GM12874 (cell line): ENCODE results near the gene SLC16A4.

Experiments
- CTCF ChIP-seq: IDR thresholded peaks from 2 replicates; pipeline ENCODE4 v1.5.1; 2011; ENCODE audit warnings: low read depth, mild to moderate bottlenecking, control low read depth, low read length, moderate library complexity; ENCODE audit not compliant: insufficient read depth

SLC16A4 gene

GRCh38 chr1:110430366-110430765, 39.5 kb upstream of the SLC16A4 start:
- no peak for TF ChIP-seq CTCF

GRCh38 chr1:110428946-110429345, 38.1 kb upstream of the SLC16A4 start:
- TF ChIP-seq CTCF = no peak

- TF ChIP-seq CTCF = no peak
These were observed 36.0 kb upstream of the SLC16A4 start for GRCh38 chr1:110426854-110427253.

GRCh38 chr1:110425612-110426152, 34.9 kb upstream of the SLC16A4 start:
- no peak for TF ChIP-seq CTCF

GRCh38 chr1:110424699-110425611, 34.1 kb upstream of the SLC16A4 start:
- TF ChIP-seq CTCF = no peak

- TF ChIP-seq CTCF = no peak
These were observed 30.3 kb upstream of the SLC16A4 start for GRCh38 chr1:110420874-110421793.
